Astrocyte (in vitro differentiated cells and primary cell): ENCODE results near the gene FHAD1. TPM values are rescaled to one million over a fixed set of nuclear protein-coding genes. Genes with fewer than 3 reads are reported as not detected.

Experiments
- DNase-seq: peaks from one replicate; pipeline ENCODE4 v3.0.0-alpha.2; 2010; ENCODE audit warnings: low read depth
- FAIRE-seq: peaks from 2 replicates; lab custom pipeline; 2011; peaks lifted over from hg19 to GRCh38; lab: Jason Lieb, UNC
- H2AFZ ChIP-seq: 2 replicates; pipeline ENCODE4 v1.6.0; 2012; ENCODE audit warnings: low read depth, low read length, inconsistent platforms
- H3K27ac ChIP-seq: 2 replicates; pipeline ENCODE4 v1.5.1; 2011; ENCODE audit warnings: low read depth, low read length, inconsistent platforms
- H3K27me3 ChIP-seq: 2 replicates; pipeline ENCODE4 v1.6.0; 2011; ENCODE audit warnings: low read length, inconsistent platforms; ENCODE audit not compliant: insufficient read depth
- H3K36me3 ChIP-seq: 2 replicates; pipeline ENCODE4 v1.5.1; 2011; ENCODE audit warnings: low read length, inconsistent platforms; ENCODE audit not compliant: insufficient read depth
- H3K4me1 ChIP-seq: 2 replicates; pipeline ENCODE4 v1.5.1; 2011; ENCODE audit warnings: low read length, inconsistent platforms; ENCODE audit not compliant: insufficient read depth
- H3K4me2 ChIP-seq: 2 replicates; pipeline ENCODE4 v1.6.0; 2012; ENCODE audit warnings: low read length, inconsistent platforms
- H3K4me3 ChIP-seq: 2 replicates; pipeline ENCODE4 v1.5.1; 2011; ENCODE audit warnings: low read depth, mild to moderate bottlenecking, low read length, inconsistent platforms; ENCODE audit not compliant: insufficient read depth
- H3K79me2 ChIP-seq: 2 replicates; pipeline ENCODE4 v1.6.0; 2012; ENCODE audit warnings: mild to moderate bottlenecking, low read length, inconsistent platforms; ENCODE audit not compliant: insufficient read depth
- H3K9ac ChIP-seq: 2 replicates; pipeline ENCODE4 v1.6.0; 2012; ENCODE audit warnings: mild to moderate bottlenecking, low read length, inconsistent platforms
- H3K9me3 ChIP-seq: 2 replicates; pipeline ENCODE4 v1.5.1; 2012; ENCODE audit warnings: low read depth, mild to moderate bottlenecking, low read length, inconsistent platforms; ENCODE audit not compliant: insufficient read depth
- H4K20me1 ChIP-seq: 2 replicates; pipeline ENCODE4 v1.6.0; 2012; ENCODE audit warnings: low read length, inconsistent platforms; ENCODE audit not compliant: insufficient read depth
- H3K27ac Mint-ChIP-seq: one replicate; pipeline ENCODE4 v1.8.0; 2021; ENCODE audit warnings: mild to moderate bottlenecking, mixed read lengths; ENCODE audit not compliant: unreplicated experiment
- H3K27me3 Mint-ChIP-seq: one replicate; pipeline ENCODE4 v1.8.0; 2021; ENCODE audit warnings: low read depth, mixed read lengths; ENCODE audit not compliant: unreplicated experiment
- H3K36me3 Mint-ChIP-seq: one replicate; pipeline ENCODE4 v1.8.0; 2021; ENCODE audit warnings: low read depth, mixed read lengths; ENCODE audit not compliant: unreplicated experiment
- H3K4me1 Mint-ChIP-seq: one replicate; pipeline ENCODE4 v1.8.0; 2021; ENCODE audit warnings: low read depth, mixed read lengths; ENCODE audit not compliant: unreplicated experiment
- H3K4me3 Mint-ChIP-seq: one replicate; pipeline ENCODE4 v1.8.0; 2021; ENCODE audit warnings: mild to moderate bottlenecking, moderate library complexity, mixed read lengths; ENCODE audit not compliant: unreplicated experiment
- H3K9me3 Mint-ChIP-seq: one replicate; pipeline ENCODE4 v1.8.0; 2021; ENCODE audit warnings: mild to moderate bottlenecking, mixed read lengths; ENCODE audit not compliant: unreplicated experiment
- EZH2 ChIP-seq: IDR thresholded peaks from 2 replicates; pipeline ENCODE4 v1.6.1; 2012; ENCODE audit warnings: mild to moderate bottlenecking, low read length, inconsistent platforms; ENCODE audit not compliant: insufficient read depth
- total RNA-seq: library from RNA; stranded (reverse); gene quantifications from 2 replicates; pipeline ENCODE4 v1.2.1, GENCODE V29; 2021
- TF ChIP-seq, protein P1 (sequence below): IDR thresholded peaks from 2 replicates; pipeline ENCODE4 v1.5.1; 2011; ENCODE audit warnings: low read depth, mild to moderate bottlenecking, inconsistent platforms, low read length, moderate library complexity; ENCODE audit not compliant: insufficient read depth

Gene FHAD1
- total RNA-seq, 1 donor from 2014 or later = 0.25 TPM

DNA sequence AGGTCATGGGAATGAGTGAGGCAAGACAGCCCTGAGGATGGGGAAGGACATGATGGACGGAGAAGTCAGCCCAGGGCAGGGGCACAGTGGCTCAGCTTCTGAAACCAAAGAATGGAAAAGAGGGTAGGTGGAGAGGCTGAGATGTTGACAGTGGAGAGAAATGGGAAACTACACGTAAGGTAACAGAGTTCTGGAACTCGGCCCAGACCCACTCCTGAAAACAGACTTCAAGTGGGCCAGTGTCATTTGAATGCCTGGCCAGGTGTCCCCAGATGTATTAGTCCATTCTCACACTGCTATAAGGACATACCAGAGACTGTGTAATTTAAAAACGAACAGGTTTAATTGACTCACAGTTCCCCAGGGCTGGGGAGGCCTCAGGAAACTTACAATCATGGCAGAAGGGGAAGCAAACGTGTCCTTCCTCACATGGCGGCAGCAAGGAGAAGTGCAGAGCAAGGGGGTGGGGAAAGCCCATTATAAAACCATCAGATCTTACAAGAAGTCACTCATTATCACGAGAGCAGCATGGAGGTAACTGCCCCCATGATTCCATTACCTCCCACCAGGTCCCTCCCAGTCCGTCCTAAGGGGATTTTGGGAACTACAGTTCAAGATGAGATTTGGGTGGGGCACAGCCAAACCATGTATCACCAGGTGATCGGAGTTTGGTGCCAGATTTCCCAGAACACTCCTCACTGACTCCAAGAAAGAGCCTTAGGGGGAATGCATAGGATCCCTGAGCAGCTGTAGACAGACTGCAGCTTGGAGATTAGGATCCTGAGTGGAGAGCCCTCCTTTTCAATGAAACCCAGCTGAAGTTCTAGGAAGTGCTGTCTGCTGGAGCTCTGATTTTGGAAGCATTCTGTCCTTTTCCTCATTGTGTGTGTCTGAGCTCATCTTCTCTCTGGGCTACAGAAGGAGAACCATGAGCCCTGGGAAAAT lies 40.3 kb downstream of the FHAD1 start:
- Mint-ChIP-seq H3K9me3 (peaks cover 9% of the 10 kb centered on the region), H3K4me1 (peaks cover 11% of the 10 kb centered on the region), H3K4me3 (no peak overlapping the region), H3K27me3 (peaks cover 24% of the 10 kb centered on the region), H3K27ac (peak overlapping the region; percentile 18), H3K36me3 (no peaks in the 10 kb centered on the region)
- H3K4me1 ChIP-seq = peaks cover 3% of the 10 kb centered on the region
- H3K27ac ChIP-seq = no peak overlapping the region
- H3K27me3 ChIP-seq = no peaks in the 10 kb centered on the region
- no peaks in the 10 kb centered on the region for H3K79me2 ChIP-seq
- TF ChIP-seq EZH2 = no peak
- TF ChIP-seq, protein P1, sequence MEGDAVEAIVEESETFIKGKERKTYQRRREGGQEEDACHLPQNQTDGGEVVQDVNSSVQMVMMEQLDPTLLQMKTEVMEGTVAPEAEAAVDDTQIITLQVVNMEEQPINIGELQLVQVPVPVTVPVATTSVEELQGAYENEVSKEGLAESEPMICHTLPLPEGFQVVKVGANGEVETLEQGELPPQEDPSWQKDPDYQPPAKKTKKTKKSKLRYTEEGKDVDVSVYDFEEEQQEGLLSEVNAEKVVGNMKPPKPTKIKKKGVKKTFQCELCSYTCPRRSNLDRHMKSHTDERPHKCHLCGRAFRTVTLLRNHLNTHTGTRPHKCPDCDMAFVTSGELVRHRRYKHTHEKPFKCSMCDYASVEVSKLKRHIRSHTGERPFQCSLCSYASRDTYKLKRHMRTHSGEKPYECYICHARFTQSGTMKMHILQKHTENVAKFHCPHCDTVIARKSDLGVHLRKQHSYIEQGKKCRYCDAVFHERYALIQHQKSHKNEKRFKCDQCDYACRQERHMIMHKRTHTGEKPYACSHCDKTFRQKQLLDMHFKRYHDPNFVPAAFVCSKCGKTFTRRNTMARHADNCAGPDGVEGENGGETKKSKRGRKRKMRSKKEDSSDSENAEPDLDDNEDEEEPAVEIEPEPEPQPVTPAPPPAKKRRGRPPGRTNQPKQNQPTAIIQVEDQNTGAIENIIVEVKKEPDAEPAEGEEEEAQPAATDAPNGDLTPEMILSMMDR = no peak
- no peak overlapping the region for H3K9ac ChIP-seq
- no peak for DNase-seq
- no peaks in the 10 kb centered on the region for H3K36me3 ChIP-seq
- H3K4me3 ChIP-seq = no peak overlapping the region
- no peak for FAIRE-seq
- H2AFZ ChIP-seq = no peak overlapping the region
- H3K4me2 ChIP-seq = no peak overlapping the region
- no peaks in the 10 kb centered on the region for H4K20me1 ChIP-seq
- no peaks in the 10 kb centered on the region for H3K9me3 ChIP-seq

DNA sequence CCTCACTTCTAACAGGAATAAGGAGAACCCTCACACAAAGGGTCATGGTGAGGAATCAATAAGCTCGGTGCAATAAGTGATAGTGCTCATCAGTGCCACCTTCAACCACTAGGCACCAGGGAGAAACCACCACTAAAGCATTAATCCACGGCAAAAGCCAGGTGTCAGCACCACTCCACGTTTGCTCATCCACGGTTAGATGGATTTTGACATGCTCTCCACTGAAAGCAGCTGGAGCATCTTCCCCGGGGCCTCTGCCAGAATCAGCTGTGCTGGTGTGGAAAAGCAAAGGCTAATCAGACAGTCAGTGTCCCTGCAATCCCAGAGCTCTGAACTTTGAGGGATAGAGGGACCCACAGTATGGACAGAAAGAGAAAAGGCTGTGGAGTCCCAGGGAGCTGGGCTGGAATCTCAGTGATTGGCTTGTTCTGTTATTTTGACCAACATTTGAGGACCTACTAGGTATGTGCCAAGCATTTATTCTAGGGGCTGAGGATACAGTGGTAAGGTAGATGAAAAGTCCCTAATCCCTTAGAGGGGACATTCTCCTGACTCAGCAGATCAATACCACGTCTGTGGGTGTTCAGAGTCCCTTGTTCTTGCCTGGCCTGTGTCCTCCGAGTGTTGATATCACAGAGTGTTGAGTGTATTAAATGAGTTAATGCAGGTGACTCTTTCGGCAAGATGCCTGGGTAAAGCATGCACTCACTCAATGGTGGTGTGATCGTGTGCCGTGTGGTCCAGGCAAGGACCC lies 41.3 kb downstream of the FHAD1 start:
- Histone ChIP-seq H2AFZ (no peak overlapping the region), H4K20me1 (no peaks in the 10 kb centered on the region), H3K4me1 (peaks cover 3% of the 10 kb centered on the region), H3K27ac (no peak overlapping the region), H3K36me3 (no peaks in the 10 kb centered on the region), H3K9ac (no peak overlapping the region), H3K4me2 (no peak overlapping the region), H3K27me3 (no peaks in the 10 kb centered on the region), H3K9me3 (no peaks in the 10 kb centered on the region), H3K4me3 (no peak overlapping the region), H3K79me2 (no peaks in the 10 kb centered on the region)
- H3K36me3 Mint-ChIP-seq = no peaks in the 10 kb centered on the region
- no peak overlapping the region for H3K27ac Mint-ChIP-seq
- TF ChIP-seq, protein P1 = no peak
- no peak for TF ChIP-seq EZH2
- H3K27me3 Mint-ChIP-seq = peaks cover 27% of the 10 kb centered on the region
- peaks cover 9% of the 10 kb centered on the region for H3K9me3 Mint-ChIP-seq
- no peak for DNase-seq
- peaks cover 8% of the 10 kb centered on the region for H3K4me1 Mint-ChIP-seq
- FAIRE-seq = no peak
- no peak overlapping the region for H3K4me3 Mint-ChIP-seq
